Stimulated activated CD8-positive, alpha-beta memory T cell treated with anti-CD3 and anti-CD28 coated beads, Interleukin-7, amount 100 ng/mL, for 48 hours (primary cell): Measurements from ENCODE around the gene PMVK.

Source experiments
- DNase-seq, 2 donors: peaks; one replicate each; pipeline ENCODE4 v3.0.0-alpha.2; 2020; ENCODE audit warnings: low read depth in 1 of 2; ENCODE audit errors: extremely low read depth in 1 of 2

Gene PMVK

DNA sequence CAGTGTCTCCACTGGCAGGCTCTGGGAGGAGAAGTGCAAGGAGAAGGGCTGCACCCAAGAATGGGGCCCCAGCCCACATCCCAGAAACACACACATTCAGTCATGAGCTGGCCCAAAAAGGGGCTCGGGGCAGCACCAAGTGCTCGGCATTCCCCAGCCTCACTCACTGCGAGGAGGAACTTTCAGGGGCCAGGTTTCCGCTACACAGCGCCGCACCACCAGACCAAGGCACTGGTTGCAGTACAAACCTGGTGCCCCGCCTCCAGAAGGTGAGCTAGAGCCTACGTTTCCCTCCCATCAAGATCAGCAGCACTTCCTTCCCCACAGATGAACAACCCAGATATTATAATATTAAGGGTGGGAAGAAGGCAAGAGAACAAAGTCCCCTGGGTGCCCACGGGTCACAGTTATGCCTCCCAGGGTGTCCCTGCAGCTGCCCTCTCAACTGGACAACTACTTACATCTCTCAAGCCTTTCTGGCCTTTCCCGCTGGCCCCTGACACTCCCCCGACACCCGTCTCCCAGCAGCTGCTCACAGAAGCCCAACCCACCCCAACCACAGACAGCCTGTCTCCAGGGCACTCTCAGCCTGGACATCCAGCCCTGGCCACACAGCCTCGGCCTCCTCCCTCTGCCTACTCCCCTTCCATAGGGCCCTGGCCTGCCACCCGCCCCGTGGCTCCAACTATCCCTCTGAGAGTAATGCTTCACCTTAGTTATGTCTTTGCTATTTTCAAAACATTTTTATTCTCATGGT lies 15.6 kb upstream of the PMVK start:
- peak in 1 of 2 donors; percentile 51 for DNase-seq

DNA sequence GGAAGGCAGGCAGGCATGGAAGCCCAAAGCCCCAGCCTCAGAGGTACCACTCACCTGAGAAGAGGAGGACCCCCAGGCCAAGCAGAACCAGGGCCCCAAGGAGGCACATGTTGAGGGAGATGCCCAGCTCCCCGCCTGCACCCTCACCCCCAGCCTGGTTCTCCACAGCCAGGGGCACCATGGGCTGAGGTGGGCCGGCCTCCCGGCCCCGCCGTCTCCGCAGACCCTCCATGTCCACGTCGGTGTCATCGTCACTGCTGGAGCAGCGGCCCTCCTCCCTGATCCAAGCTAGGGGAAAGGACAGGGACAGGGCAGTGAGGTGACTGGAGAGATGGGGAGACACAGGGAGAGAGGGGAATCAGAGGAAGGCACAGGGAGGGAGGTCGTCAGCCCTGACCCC lies 11.6 kb upstream of the PMVK start:
- no peak for DNase-seq

DNA sequence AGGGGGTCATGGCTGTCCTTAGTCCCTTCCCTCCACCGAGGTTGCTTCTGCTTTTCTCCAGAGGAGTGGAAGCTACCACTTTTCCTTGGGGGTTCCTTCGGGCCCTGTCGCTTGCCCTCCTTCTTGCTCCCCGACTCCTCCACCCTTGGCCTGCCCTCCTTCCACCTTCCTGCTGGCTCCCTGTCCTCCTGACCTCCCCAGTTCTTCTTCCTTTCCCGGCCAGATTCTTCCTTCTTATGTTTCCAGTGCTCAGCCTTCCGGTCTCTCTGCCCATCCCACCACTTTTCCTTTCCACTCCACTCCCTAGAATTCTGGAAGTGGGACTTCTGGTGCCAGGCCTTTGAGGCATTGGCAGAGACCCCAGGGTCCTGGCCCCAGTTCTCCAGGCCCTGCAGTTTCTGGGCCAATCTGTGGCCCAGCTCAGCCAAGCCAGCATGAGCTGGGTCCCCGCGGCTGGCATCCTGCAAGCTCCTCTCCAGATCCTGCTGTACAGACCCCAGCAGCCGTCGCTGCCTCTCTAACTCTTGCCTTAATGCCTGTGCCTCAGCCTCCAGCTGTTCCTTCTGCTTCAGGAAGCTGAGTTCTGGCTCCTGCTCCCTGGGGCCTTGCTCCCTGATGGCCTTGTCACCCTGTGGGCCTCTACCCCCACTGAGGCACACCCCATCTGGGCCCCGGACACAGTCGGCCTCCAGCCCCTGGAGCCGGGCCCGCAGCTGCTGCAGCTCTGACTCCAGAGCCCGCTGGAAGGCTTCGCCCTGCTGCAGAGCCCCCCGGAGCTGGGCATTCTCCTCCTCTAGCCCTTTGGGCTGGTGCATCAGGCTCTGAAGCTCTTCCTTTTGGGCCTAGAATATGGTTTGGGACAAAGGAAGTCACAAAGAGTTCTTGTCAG lies 9.7 kb upstream of the PMVK start:
- no peak for DNase-seq

DNA sequence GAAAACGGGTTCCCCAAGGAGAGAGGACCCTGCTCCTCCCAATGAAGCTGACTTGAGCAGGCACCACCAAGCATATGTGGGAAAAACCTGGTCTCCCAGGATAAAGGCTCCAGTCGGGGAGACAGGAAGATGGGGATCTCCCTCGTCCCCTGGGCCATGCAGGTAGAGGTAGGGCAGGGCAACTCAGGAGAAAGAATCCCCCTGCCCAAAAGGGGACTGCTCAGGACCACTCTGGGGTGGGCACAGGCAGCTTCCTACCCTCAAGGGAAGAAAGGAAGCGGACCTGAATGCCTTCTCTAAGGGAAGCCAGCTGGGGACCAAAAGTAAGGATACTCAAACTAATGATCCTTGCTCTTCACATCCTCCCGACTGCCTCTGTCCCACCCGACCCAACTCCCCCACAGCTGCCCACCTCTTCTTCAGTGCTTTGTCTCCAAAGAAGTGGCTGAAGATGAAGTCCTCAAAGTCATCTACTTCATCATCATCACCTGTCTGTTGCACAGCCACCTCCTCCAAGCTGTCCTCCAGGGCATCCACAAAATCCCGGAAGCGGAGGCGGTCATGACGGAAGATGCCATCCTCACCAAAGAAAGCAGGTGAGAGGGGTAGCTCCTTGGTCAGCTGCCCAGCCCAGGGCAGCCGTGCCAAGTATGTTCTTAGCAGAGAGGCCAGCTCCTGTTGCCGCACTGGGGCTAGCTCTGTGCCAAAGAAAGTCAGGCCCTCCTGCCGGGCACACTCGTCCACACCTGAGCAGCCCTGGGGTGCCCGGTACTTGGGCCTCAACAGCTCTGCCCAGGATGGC lies 8.8 kb upstream of the PMVK start:
- DNase-seq, result no peak

DNA sequence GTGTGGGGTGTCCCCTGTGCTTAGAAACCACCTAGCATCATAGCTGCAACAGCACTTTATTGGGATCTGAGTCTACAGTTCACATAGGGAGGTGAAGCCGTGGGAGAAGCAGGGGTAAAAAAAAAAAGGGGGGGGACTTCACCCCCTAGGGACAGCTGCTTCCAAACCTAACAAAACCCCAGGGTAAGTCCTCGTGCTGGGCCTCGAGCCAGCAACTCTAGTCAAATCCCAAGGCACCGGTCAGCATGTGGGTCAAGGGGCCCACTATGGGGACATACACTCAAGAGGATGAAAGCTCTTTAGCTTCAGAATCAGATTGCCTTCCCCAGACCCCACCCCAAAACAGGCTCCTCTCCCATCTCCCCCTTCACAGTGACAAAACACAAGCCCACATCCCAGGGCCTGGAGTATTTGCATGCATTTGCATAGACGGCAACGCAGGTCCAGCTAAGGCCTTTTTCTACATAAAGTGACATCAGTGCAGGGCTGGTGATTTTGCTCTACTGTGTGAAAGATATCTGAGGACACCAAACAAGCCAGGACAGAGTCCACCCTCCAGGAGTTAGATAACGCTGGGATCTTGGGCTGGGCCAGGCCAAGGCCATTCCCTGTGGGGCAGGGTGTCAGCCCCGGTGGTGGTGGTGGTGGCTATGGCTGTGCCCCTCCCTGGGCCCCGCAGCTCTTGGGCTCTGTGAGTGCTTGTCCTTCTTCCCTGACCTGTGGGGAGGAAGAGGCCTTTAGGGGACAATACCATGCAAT lies 8.1 kb upstream of the PMVK start:
- DNase-seq, result no peak

DNA sequence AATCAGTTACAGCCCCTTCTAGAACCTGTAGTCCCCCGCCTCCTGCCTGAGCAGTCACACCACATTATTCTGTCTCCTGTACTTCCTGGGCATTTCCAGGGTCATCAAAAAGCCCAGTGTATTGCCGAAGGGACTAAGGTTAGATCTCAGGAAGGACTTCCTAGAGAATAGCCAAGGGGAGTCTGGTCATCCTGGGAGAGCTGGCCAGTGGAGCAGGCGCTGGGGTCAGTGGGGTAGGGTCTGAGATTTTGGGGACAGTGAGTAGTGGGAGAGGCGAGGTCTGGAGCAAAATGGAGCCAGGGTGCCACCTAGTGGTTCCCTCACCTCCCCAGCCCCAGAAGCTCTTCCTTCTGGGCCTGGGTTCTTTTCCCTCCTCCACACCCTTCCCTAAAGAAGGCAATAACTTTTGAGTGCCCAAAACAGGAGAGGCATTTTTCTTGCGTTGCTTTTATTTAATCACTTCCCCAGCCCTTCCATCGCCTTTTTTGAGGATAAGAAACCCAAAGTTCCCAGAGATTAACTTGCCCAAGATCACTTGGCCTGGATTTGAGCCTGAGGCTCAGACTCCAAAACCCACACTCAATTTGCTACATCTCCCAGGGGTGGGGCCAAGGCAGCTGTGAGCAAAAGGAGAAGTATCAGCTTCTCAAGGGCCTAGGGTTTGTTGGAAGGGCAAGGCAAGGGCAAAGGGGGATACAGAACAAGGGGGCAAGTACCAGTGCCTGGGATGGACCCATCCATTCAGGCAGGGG lies 7.3 kb upstream of the PMVK start:
- no peak for DNase-seq

DNA sequence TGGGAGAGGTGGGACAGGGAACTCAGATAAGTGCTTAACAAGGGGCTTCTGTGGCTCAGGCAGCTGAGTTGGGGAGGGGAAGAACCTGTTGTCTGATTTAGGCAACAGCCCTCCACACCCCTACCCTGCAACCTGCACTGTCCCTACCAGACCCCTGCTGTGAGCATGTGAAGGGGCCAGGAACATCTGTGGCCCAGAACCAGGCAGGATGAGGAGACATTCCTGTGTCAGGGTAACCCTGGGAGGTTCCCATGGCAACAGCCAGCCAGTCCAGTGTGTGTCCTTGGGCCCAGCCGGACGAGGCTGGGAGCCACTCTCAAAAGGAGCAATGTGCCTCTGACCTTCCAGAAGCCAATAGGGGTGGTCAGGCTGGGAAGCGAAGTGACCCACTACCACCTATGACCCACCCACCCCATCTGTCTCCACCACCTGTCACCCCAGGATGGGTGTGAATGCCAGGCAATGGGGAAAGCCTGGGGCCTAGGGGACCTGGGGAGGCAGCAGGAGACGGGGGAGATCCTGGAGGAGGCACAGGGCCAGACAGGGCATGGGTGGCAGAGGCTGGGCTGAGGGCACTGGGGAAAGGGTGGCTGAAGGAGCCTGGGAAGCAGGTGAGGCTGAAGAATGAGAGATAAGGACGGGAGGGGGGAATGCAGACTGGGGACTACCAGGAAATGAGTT lies 5.0 kb upstream of the PMVK start:
- DNase-seq, result no peak

DNA sequence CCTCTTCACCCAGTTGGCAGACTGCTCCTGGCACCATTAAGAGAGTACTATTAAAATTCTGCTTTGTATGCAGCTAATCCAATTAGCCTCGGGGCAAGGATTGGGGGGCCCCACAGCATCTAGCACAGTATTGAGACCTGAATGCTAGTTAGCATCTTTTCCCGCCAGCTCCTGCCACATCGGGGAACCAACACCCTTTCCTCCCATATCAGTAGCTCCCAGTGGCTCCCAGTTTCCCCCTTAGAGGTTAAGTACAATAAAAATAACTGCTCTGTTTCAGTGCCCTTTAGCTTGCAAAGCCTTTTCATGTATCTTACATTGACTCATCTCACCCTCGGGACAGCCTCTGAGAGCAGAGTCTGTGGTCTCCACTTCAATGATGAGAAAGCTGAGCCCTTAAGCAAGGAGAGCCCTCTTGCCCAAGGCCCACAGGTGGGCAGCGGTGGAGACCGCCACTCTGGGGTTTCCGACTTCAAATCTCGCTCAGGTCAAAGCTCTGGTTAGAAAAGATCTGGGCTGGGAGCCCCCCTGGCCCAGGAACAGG lies 4.2 kb upstream of the PMVK start:
- DNase-seq, result no peak

DNA sequence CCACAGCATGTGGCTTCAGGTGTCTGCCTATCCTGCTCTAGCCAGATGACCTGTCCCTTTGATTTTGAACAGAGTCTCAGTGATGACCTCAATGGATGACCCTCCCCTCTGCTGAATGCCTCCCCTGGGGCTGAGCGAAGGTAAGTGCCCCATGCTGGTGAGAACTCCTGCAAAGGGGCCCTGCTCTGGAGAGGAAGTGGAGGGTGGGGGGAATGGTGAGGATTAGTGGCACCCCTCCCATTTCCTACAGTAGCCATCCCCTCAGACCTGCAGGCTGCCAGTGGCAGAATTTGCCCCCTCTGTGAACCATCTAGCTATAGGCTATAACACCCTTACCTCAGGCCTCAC lies 3.7 kb upstream of the PMVK start:
- no peak for DNase-seq

DNA sequence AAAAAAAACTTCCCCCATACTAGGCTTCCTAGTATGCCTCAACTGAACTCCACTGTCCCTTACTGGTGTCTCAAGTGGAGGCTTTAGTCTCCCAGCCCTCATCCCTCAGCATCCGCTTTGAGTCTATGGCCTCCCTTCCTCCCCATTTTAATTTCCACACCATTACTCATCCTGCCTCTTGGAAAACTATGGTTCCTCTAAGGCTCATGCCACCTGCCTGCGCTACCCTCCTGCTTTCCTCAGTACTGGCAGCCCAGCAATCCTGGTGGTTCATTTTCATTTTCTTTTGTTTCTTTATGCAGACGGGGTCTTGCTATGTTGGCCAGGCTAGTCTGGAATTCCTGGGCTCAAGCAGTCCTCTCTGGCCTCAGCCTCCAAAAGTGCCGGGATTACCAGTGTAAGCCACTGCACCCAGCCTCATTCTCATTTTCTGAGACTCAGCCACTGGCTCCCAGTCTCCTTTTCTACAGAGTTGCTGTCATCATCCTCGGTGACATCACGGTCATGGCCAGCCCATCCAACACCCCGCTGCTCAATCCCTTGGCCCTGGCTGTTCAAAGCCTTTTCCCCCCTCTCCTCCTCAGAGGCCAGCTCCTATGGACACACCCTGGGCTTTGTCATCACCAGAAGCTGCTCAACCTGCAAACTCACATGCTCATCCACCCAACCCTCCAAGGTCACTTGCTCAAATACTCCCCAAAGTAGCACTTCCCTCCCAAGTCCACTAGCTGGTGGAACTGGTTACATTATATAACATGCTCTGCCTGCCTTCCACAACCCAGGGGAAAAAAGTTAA lies 2.3 kb upstream of the PMVK start:
- no peak for DNase-seq

DNA sequence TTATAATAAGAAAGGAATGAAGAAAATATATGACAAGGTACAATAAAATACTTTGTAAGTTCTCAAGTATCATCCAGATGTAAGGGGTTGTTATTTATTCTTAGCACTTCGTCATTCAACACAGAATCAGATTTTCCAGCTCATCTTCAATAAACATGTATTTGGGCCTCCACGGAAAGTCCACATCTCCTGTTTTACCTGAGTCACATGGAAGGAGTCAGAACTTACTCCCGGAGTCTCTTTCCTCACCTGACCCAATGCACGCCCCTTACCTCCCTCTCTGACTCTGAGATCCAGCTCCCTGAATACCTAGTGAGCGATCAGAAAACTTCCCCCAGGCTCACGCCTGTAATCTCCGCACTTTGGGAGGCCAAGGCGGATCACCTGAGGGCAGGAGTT lies 1.5 kb upstream of the PMVK start:
- no peak for DNase-seq

DNA sequence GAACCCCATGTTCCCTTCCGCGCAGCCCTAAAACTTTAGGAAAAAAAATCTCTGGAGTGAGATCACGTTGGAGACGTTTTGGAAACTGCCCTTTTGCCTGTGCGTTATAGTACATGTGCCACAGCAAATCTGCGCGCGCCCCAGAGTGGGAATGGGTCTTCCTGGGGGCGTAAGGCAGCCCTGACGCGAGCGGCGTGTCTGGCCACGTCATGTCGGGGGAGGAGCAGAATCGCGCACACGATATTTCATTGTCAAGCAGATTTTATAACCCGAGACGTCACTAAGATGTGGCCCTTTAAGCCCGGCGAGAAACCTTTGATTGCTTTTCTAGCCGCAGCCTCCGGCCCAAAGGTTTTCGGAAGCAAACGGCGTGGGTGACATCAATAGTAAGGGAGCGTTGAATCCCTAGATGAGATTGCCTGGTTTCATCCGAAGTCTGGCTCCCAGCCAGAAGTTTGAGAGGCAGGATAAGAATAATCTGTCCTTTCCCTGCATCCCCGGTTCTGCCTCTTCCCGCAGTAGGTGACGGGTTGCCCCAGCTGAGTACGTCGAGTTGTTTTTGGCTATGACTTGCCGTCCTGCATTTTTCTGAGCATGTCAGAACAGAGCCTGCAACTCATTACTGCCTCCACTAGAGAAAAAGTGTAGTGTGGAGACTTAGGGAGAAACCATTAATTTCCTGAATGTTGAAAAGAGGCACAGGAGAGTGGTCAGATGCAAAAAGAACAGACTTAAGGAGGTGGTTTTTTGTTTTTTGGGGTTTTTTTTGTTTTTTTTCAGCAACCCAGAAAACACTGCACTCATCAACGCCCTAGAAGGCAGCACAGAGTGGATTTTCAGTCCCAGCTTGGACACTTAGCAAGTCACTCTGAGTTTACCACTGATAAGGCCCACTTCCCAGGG lies 817 bp upstream of the PMVK start:
- DNase-seq, result peak; percentile 73 to 80

DNA sequence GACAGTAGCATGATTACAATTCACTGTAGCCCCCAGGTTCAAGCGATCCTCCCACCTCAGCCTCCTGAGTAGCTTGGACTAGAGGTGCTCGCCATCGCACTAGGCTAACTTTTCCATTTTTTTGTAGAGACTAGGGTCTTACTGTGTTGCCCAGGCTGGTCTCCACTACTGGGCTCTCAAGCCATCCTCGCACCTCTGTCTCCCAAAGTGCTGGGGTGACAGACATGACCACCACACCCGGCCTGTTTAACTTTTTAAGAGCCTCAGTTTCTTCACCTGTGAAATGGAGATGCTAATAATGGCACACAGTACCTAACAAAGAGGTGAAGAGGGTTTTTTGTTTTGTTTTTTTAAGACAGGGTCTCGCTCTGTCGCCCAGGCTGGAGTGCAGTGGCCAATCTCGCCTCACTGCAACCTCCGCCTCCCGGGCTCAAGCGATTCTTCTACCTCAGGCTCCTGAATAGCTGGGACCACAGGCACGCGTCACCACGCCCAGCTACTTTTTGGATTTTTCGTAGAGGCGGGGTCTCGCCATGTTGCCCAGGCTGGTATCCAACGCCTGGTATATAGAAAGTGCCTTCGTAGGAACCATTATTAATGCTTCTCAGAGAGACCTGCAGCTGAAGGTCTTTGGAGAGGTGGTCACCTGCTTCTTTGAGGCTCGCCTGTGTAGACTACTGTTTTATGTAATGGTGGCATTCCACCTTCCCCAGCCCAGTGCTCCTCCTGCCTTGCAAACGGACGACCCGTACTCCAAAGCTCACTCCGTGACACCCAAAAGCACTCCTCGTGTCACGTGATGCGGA lies 567 bp downstream of the PMVK start:
- DNase-seq, result no peak

DNA sequence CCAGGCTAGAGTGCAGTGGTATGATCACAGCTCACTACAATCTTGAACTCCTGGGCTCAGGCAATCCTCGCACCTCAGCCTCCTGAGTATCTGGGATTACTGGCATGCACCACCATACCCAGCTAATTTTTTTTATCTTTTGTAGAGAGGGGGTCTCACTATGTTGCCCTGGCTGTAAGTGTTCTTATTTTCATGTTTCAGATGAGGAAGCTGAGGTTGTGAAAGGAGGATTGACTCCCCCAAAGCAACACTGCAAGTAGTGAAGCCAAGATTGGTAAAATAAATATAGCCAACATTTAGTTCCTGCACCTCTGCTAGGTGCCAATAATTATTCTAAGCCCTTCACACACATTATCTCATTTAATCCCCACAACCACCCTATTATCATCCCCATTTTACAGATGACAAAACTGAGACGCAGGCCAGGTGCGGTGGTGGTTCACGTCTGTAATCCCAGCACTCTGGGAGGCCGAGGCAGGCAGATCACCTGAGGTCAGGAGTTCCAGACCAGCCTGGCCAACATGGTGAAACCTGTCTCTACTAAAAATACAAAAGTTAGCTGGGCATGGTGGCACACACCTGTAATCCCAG lies 2.1 kb downstream of the PMVK start:
- DNase-seq, result no peak

DNA sequence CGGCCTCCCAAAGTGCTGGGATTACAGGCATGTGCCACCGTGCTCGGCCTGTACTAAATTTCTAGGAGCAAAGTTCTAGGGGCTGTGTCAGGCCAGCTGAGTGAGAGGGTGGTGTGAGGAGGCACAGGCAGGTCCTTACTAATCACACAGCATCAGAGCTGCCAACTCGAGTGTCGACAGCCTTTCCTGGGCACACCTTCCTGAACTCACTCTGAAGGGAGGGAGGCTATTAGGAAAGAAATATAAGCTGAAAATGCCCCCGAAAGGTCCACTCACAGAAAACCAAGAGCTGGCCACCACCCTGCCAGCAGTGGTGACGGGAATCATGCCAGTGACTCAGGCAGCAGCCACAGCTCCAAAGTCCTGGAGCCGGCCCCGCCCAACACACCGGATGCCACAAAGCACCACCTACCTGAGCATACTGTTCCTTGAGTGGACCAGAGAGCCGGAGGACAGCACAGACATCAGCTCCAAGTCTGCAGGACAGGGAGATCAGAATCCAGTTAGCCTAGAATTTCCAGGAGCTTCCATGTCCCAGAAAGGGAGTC lies 4.5 kb downstream of the PMVK start:
- no peak for DNase-seq

DNA sequence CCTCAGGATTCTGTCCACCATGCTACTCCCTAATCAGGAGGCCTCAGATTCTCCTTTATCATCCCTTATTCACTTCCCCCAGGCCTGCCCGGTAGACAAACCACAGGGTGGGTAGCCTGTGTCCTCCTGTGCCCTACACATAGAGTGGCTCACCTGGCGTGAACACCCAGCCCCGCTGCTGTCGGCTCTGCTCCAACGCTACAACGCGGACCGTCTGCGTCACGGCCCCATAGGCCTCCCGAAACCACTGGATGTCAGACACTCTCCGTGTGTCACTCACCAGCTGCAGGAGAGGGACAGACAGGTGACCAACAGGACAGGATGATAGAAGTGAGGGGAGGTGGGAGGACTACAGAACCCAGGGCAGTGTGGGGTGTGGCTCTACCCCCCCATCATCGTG lies 10.3 kb downstream of the PMVK start:
- DNase-seq, result no peak
